Measurements from ENCODE around the gene CCDC3.

The CCDC3 gene

GRCh38 chr10:12922117-12922900, 79.2 kb downstream of the CCDC3 start:
- no peak for DNase-seq (ENCODE audit: low spot score)

GRCh38 chr10:12921163-12921562, 80.3 kb downstream of the CCDC3 start:
- no peak for DNase-seq (ENCODE audit: low spot score)

- DNase-seq (ENCODE audit: low spot score): no peak
These were observed 81.9 kb downstream of the CCDC3 start for GRCh38 chr10:12919574-12919973.

GRCh38 chr10:12916587-12916986, 84.9 kb downstream of the CCDC3 start:
- no peak for DNase-seq (ENCODE audit: low spot score)

- DNase-seq (ENCODE audit: low spot score): no peak
These were observed 85.8 kb downstream of the CCDC3 start for GRCh38 chr10:12915637-12916168.

- no peak for DNase-seq (ENCODE audit: low spot score)
These were observed 87.4 kb downstream of the CCDC3 start for GRCh38 chr10:12914111-12914510.

- no peak for DNase-seq (ENCODE audit: low spot score)
These were observed 89.7 kb downstream of the CCDC3 start for GRCh38 chr10:12911795-12912194.

- DNase-seq (ENCODE audit: low spot score): no peak
These were observed 90.7 kb downstream of the CCDC3 start for GRCh38 chr10:12910835-12911234.

- DNase-seq (ENCODE audit: low spot score): no peak
These were observed 91.7 kb downstream of the CCDC3 start for GRCh38 chr10:12909836-12910185.

- DNase-seq (ENCODE audit: low spot score): no peak
These were observed 92.2 kb downstream of the CCDC3 start for GRCh38 chr10:12909182-12909835.

- no peak for DNase-seq (ENCODE audit: low spot score)
These were observed 92.7 kb downstream of the CCDC3 start for GRCh38 chr10:12908773-12909172.

GRCh38 chr10:12907656-12908055, 93.9 kb downstream of the CCDC3 start:
- no peak for DNase-seq (ENCODE audit: low spot score)

- no peak for DNase-seq (ENCODE audit: low spot score)
These were observed 95.4 kb downstream of the CCDC3 start for GRCh38 chr10:12906051-12906541.

GRCh38 chr10:12905067-12905466, 96.4 kb downstream of the CCDC3 start:
- no peak for DNase-seq (ENCODE audit: low spot score)

GRCh38 chr10:12902851-12903358, 98.6 kb downstream of the CCDC3 start:
- DNase-seq (ENCODE audit: low spot score): no peak

- peak; percentile 43 for DNase-seq (ENCODE audit: low spot score)
These were observed 99.4 kb downstream of the CCDC3 start for GRCh38 chr10:12902135-12902572.

GRCh38 chr10:12899546-12899945, 102.0 kb downstream of the CCDC3 start:
- no peak for DNase-seq (ENCODE audit: low spot score)

- DNase-seq (ENCODE audit: low spot score): no peak
These were observed 103.2 kb downstream of the CCDC3 start for GRCh38 chr10:12898271-12898670.

- no peak for DNase-seq (ENCODE audit: low spot score)
These were observed 104.2 kb downstream of the CCDC3 start for GRCh38 chr10:12897278-12897677.

- no peak for DNase-seq (ENCODE audit: low spot score)
These were observed 105.3 kb downstream of the CCDC3 start for GRCh38 chr10:12896251-12896650.

- DNase-seq (ENCODE audit: low spot score): no peak
These were observed 108.6 kb downstream of the CCDC3 start for GRCh38 chr10:12892924-12893323.

- DNase-seq (ENCODE audit: low spot score): no peak
These were observed 110.6 kb downstream of the CCDC3 start for GRCh38 chr10:12890958-12891357.

- DNase-seq (ENCODE audit: low spot score): no peak
These were observed 113.0 kb downstream of the CCDC3 start for GRCh38 chr10:12888470-12888869.

Data from CD4-positive, alpha-beta T cell treated with Interleukin-2 at 100 ng/mL for 4 hours (primary cell).